Measurements from ENCODE around the gene PEX14. TPM values are rescaled to one million over a fixed set of nuclear protein-coding genes. Genes with fewer than 3 reads are reported as not detected.
"Not testable (repeated sequence)": the region's sequence is repeated elsewhere in the genome, so short reads cannot be mapped to it uniquely, and the experiment has no call there.

PEX14 gene
- 10 to 100 TPM; 10.1 to 22.7 (median 15.1) TPM for total RNA-seq

- Histone ChIP-seq H3K27ac (peak within 1 kb of the TSS; percentile 51 to 91 (median 84)), H3K4me1 (peaks cover 3 to 46% (median 9%) of the 10 kb centered on the region in 3 donors)
Observed at GRCh38 chr1:10474613-10475507, at the start of gene PEX14. Gene PEX14 (plus strand): TSS chr1:10474950. CDS start chr1:10474967, 17 bp downstream.

GRCh38 chr1:10425826-10426534 lies 48.8 kb upstream of the PEX14 start:
- 43 to 95% methylated on average over 4 of the region's 21 CpGs for WGBS, 2 donors (ENCODE audit: low coverage in 1 of 2)
- not testable (repeated sequence) for H3K9me3 ChIP-seq, H3K27ac ChIP-seq, H3K4me3 ChIP-seq, ATAC-seq, H3K36me3 ChIP-seq, H3K27me3 ChIP-seq
- peaks cover 0 to 20% (median 4%) of the 10 kb centered on the region in 3 donors for H3K4me1 ChIP-seq

More at GRCh38 chr1:10474613-10475507, at the start of gene PEX14:
- 8 to 46% methylated on average over 6 to 16 of the region's 50 CpGs for WGBS, 2 donors (ENCODE audit: low coverage in 1 of 2)
- H3K4me3 ChIP-seq, result peak within 1 kb of the TSS; percentile 76 to 93
- peak; percentile 82 for ATAC-seq
- H3K36me3 ChIP-seq, result peaks cover 0 to 1% of the 10 kb centered on the region in 2 donors
- TF ChIP-seq POLR2AphosphoS5 (IDR thresholded peaks at IDR 0.05) (peak; percentile 21), POLR2A (IDR thresholded peaks at IDR 0.05) (peak in 1 of 2 donors; percentile 22)
- TF ChIP-seq, protein P1, sequence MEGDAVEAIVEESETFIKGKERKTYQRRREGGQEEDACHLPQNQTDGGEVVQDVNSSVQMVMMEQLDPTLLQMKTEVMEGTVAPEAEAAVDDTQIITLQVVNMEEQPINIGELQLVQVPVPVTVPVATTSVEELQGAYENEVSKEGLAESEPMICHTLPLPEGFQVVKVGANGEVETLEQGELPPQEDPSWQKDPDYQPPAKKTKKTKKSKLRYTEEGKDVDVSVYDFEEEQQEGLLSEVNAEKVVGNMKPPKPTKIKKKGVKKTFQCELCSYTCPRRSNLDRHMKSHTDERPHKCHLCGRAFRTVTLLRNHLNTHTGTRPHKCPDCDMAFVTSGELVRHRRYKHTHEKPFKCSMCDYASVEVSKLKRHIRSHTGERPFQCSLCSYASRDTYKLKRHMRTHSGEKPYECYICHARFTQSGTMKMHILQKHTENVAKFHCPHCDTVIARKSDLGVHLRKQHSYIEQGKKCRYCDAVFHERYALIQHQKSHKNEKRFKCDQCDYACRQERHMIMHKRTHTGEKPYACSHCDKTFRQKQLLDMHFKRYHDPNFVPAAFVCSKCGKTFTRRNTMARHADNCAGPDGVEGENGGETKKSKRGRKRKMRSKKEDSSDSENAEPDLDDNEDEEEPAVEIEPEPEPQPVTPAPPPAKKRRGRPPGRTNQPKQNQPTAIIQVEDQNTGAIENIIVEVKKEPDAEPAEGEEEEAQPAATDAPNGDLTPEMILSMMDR (IDR thresholded peaks at IDR 0.05), result no peak
- no peaks in the 10 kb centered on the region for H3K9me3 ChIP-seq
- H3K27me3 ChIP-seq, result no peaks in the 10 kb centered on the region

DNA sequence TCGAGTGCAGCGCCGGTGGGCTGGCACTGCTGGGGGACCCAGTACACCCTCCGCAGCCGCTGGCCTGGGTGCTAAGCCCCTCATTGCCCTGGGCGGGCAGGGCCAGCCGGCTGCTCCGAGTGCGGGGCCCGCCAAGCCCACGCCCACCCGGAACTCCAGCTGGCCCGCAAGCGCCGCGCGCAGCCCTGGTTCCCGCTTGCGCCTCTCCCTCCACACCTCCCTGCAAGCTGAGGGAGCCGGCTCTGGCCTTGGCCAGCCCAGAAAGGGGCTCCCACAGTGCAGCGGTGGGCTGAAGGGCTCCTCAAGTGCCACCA lies 48.3 kb upstream of the PEX14 start:
- not testable (repeated sequence) for H3K9me3 ChIP-seq, H3K27me3 ChIP-seq, H3K4me3 ChIP-seq, H3K36me3 ChIP-seq, H3K27ac ChIP-seq, ATAC-seq
- WGBS, 2 donors (ENCODE audit: low coverage in 1 of 2), result no CpG with 5 or more reads among the region's 21 CpGs
- H3K4me1 ChIP-seq, result peaks cover 0 to 25% (median 7%) of the 10 kb centered on the region in 3 donors

- Histone ChIP-seq H3K27ac (no peak overlapping the region), H3K9me3 (no peaks in the 10 kb centered on the region), H3K4me1 (peaks cover 0 to 34% (median 7%) of the 10 kb centered on the region in 3 donors), H3K4me3 (no peak overlapping the region), H3K36me3 (no peaks in the 10 kb centered on the region), H3K27me3 (no peaks in the 10 kb centered on the region)
- 80% methylated on average over 1 of the region's 5 CpGs; no CpG with 5 or more reads in 1 of the 2 donors for WGBS, 2 donors (ENCODE audit: low coverage in 1 of 2)
- ATAC-seq, result no peak
- no peak for TF ChIP-seq POLR2AphosphoS5 (IDR thresholded peaks at IDR 0.05)
- no peak for TF ChIP-seq POLR2A (IDR thresholded peaks at IDR 0.05)
- TF ChIP-seq, protein P1 (IDR thresholded peaks at IDR 0.05), result no peak
- no peak for TF ChIP-seq EP300 (IDR thresholded peaks at IDR 0.05)
Observed at GRCh38 chr1:10428984-10429383, 45.8 kb upstream of the PEX14 start.

DNA sequence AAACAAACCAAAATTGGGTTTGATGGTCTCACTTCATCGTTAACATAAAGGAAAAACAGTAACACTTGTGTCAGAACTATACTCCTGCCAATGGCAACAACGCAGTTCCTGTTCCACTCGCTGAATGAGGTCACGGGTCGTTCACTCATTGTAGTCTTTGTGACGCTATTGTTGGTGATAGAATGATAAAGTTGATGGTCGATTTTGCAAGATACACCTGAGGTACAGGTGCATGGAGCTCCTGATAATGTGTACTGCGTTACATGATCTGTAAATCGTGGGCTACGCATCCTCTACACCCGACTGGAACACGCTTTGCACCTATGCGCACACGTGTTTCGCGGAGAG lies 44.9 kb upstream of the PEX14 start:
- 14 to 34% methylated on average over 6 to 8 of the region's 16 CpGs for WGBS, 2 donors (ENCODE audit: low coverage in 1 of 2)
- no peaks in the 10 kb centered on the region for H3K27me3 ChIP-seq
- H3K9me3 ChIP-seq, result no peaks in the 10 kb centered on the region
- TF ChIP-seq POLR2A (IDR thresholded peaks at IDR 0.05), result no peak
- no peak for TF ChIP-seq EP300 (IDR thresholded peaks at IDR 0.05)
- TF ChIP-seq POLR2AphosphoS5 (IDR thresholded peaks at IDR 0.05), result no peak
- TF ChIP-seq, protein P1 (IDR thresholded peaks at IDR 0.05), result no peak
- ATAC-seq, result no peak
- peak overlapping the region; percentile 69 to 81 for H3K4me3 ChIP-seq
- H3K36me3 ChIP-seq, result peaks cover 0 to under 1% of the 10 kb centered on the region in 2 donors
- H3K27ac ChIP-seq, result peak overlapping the region in 3 of 4 donors; percentile 82 to 84 (median 84)
- peaks cover 0 to 34% (median 7%) of the 10 kb centered on the region in 3 donors for H3K4me1 ChIP-seq

Measured in gastroesophageal sphincter (tissue), 4 donors.